Measurements from ENCODE around the gene SEBOX.

The SEBOX gene

DNA sequence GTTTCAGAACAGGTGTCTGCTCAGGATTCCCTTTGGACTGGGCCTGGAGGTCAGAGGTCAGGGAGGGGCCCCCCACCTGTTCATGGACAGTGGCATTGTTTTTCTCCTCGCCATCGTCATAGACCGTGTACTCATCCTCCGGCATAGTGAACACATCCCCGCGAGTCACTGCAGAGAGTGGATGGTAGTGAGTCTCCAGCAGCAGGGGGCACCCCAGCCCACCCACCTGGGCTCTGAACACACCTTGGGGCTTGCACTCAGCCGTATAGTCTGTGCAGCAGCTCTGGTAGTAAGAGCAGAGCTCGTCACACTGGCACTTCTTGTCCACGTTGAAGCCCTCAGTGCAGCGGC is 4.7 kb upstream of the SEBOX start:
- DNase-seq (ENCODE audit: extremely low read depth in 1 of 2, low read depth in 1 of 2): no peak

DNA sequence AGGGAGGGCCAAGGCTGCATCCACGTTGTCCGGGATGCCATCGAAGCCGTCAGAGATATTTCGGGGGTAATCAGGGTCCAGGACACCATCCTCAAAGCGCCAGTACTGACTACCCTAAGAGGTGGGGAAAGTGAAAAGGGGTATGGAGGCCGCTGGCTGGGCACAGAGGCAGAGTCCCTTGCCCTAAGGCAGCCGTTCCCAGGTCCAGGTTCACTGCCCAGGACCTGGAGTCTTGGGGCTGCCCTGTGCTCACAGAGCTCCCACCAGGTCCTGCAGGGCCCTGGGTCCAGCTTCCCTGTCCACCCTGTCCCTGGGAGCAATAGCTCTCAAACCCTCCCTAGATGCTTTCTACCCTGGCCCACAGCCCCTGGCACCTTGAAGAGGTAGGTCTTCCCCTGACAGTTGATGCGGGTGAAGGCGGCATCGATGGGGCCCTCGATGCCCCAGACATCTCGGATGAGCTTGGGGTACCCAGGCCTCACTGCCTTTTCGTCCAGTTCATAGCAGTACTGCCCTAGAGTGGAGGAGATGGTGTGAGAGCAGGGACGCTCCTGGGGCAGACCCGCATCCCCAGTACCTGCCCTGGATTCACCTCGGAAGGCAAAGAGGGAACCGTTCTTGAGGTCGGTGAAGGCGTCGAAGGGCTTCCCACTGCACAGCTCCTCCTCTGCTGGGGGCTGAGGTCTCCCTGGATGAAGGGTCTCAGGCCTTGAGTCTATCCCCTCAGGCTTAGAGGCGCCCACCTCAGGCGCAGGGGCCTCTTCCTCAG is 4.1 kb upstream of the SEBOX start:
- no peak for DNase-seq (ENCODE audit: extremely low read depth in 1 of 2, low read depth in 1 of 2)

GRCh38 chr17:28368306-28368831 is 3.4 kb upstream of the SEBOX start:
- no peak for DNase-seq (ENCODE audit: extremely low read depth in 1 of 2, low read depth in 1 of 2)

- DNase-seq (ENCODE audit: extremely low read depth in 1 of 2, low read depth in 1 of 2): no peak
Observed at GRCh38 chr17:28367641-28368305, 2.8 kb upstream of the SEBOX start.

- DNase-seq (ENCODE audit: extremely low read depth in 1 of 2, low read depth in 1 of 2): no peak
Observed at GRCh38 chr17:28366605-28367004, 1.6 kb upstream of the SEBOX start.

DNA sequence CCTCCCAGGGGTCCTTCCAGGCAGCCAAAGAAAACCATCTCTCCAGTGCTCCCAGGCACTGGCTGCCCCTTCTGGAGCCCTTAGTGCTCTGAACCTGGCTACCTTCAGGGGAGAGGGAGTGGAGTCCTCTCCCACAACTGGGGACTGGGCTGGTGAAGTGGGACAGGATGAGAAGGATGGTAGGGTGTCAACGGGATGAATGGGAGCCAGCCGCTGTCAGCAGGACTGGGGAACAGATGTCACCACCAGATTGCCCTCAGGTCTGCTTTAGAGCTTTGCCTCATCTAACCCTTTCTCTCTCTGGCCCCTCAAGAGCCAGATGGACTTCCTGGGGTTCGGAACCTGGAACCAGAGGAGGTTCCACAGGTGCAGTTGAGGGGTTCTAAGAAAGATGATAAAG is 488 bp upstream of the SEBOX start:
- no peak for DNase-seq (ENCODE audit: extremely low read depth in 1 of 2, low read depth in 1 of 2)

DNA sequence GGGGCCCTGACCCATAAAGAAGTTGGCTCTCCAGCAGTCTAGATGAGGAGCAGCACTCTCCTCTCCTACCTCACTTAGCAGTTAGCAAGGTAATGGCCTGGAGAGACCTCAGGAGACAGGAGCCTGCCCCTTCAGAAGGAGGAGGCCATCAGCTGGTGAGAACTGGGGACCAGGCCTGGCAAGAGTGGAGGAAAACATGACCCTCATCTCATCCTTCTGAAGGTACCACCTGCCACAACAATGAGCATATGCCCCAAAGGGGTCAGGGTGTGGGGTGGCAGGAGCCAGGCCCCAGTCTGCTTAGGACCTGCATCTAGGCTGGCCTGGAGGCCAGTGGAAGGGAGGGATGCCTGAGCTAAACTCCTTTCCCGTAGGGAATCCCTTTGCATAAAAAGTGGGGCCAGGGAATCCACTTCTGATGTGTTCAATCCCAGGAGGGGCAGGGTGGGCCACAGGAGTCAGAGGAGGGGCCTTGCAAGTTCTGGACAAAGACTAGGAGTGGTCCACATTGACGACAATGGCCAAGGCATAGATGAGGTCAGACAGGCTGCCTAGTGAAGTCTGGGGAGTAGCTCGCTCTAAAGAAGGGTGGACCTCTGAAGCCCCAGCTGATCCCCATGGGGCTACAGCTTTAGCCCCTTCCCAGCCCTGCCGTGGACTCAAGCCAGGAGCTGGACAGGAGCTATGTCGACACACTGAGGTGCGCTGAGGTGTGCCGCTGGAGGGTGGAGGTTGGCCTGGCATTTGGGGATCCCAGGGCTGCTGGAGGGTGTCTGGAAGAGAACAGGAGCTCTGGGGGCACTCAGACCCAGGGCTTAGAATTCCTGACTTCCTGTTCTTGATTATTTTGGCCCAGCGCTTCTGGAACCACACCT is 986 bp downstream of the SEBOX start:
- no peak for DNase-seq (ENCODE audit: extremely low read depth in 1 of 2, low read depth in 1 of 2)

DNA sequence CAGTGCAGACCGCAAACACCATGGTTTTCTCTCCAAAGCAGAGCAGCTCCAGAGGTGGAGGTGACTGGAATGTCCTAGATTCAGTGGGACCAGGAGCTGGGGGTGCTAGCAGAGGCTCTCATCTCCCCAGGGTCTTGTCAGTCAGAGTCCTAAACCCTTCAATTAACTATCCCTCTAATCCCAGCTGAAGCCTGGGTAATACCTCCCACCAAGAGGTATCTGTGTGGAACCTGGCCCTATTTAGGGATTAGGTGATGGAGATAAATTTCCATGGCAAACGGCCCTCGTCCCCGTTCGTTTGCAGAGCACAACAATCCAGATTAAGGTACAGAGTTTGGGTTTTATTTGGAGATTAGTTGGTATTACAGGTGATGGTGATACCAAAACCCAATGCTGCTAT is 1.8 kb downstream of the SEBOX start:
- DNase-seq (ENCODE audit: extremely low read depth in 1 of 2, low read depth in 1 of 2): no peak

- no peak for DNase-seq (ENCODE audit: extremely low read depth in 1 of 2, low read depth in 1 of 2)
Observed at GRCh38 chr17:28357901-28358197, 7.2 kb downstream of the SEBOX start.

DNA sequence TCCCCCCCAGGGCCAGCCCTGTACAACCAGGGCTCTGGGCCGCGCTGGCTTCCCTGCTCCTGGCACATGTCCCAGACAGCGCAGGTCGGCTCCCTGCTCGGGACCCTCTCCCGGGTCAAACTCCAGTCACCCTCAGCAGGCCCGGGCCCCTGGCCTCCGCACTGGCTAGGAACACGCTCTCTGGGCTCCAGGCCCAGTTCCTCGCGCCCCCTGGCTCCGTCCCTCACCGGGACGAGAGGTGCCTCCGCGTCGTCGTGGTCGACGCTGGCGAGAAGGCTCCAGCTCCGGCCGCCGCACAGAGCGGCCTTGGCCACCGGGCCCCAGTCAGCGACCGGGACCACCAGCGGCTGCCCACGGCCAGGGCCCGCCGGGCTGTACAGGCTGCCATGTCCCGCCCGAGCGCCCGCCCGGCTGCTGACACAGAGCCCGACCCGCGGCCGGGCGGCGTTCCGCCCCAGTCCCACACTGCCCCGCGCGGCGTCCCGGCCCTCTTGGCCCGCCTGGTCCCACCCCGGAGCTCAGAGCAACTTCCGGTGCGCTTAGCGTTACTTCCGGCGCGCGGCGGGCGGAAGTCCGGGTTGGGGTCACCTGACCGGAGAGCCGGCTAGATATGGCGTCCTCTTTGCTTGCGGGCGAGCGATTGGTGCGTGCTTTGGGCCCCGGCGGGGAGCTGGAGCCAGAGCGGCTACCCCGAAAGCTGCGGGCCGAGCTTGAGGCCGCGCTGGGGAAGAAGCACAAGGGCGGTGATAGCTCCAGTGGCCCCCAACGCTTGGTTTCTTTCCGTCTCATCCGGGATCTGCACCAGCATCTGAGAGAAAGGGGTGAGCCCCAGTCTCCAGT is 7.7 kb downstream of the SEBOX start, which contains the start of gene POLDIP2:
Gene POLDIP2 (minus strand): TSS at position 467 of the 840 bp plus-strand sequence. CDS start 79 bp downstream, at position 388.
- peak; percentile 89 to 92 for DNase-seq (ENCODE audit: extremely low read depth in 1 of 2, low read depth in 1 of 2)

GRCh38 chr17:28350271-28350670 is 14.7 kb downstream of the SEBOX start:
- DNase-seq (ENCODE audit: extremely low read depth in 1 of 2, low read depth in 1 of 2): no peak

GRCh38 chr17:28348979-28349378 is 16.0 kb downstream of the SEBOX start:
- DNase-seq (ENCODE audit: extremely low read depth in 1 of 2, low read depth in 1 of 2): no peak

- DNase-seq (ENCODE audit: extremely low read depth in 1 of 2, low read depth in 1 of 2): no peak
Observed at GRCh38 chr17:28347261-28347891, 17.6 kb downstream of the SEBOX start.

- DNase-seq (ENCODE audit: extremely low read depth in 1 of 2, low read depth in 1 of 2): no peak
Observed at GRCh38 chr17:28346746-28347246, 18.2 kb downstream of the SEBOX start.

- DNase-seq (ENCODE audit: extremely low read depth in 1 of 2, low read depth in 1 of 2): no peak
Observed at GRCh38 chr17:28346199-28346580, 18.8 kb downstream of the SEBOX start.

DNA sequence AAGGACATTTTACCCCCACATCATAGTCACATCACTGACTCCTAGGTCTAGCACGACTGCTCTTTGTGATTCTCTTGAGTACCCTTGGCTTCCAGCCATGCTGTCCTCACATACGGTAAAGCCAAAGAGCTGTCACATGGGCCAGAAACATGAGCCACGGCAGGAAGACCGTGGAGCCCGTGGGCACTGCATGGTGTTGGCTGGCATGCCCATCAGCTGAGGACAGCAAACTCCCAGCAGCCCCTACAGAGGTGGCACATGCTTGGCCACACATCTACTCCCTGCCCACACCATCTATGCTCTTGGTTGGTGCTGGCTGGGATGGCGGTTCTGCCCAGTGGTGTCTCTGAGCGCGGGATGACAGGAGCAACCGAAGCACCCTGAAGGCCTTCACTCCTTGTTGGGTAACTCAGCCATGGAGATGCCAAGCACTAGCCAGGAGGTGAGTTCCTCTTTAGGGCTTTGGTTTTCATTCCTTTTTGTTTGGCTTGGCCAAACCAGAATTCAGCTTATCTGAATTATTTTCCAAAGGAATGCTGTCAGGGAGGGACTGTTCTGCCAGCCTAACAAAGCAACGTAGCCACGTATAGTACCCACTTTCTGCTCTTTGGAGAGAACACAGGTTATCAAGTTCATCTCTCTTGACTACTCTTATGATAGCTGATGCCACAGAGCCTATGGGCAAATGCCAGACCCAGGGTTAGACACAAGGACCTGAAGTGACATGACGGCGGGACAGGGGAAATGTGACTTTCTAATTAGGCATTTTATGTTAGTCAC is 19.4 kb downstream of the SEBOX start:
- no peak for DNase-seq (ENCODE audit: extremely low read depth in 1 of 2, low read depth in 1 of 2)

- DNase-seq (ENCODE audit: extremely low read depth in 1 of 2, low read depth in 1 of 2): no peak
Observed at GRCh38 chr17:28344435-28344901, 20.5 kb downstream of the SEBOX start.

DNA sequence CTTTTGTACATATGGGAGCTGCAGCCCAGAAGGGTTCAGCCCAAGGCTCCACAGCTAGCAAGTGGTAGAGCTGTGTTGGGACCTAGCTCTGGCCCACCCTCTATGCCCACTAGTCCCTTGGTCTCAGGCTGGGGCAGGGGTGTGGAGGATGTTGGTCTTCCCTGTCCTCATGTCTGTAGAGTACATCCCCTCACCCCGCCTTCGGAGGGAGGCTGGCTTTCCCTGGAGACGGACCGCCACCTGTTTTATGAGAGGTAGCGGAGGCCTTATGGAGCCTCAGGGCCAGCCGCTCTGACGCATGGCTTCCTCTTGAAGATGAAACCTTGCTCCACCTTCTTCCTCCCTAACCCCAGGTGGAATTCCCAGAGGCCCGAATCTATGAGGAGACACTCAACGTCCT is 21.0 kb downstream of the SEBOX start:
- no peak for DNase-seq (ENCODE audit: extremely low read depth in 1 of 2, low read depth in 1 of 2)

DNA sequence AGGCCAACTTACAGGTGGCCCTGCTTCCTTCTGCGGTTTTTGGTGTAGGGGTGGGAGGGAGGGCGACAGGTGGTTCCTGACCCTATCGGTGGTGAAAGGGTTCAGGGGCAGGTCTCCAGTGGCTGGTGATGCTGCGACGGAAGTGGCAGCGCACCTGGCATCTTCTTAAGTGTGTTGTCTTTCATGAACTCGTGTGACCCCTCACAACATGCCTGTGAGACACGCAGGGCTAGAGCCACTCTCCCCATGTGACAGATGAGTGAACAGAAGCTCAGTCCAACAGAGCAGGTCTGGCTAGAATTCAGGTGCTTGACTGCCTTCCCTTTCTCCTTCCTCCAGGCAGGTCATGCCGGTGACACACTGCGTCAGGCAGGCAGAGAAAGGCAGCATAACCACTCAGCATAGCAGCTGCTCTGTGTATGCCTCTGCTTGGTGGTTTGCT is 21.5 kb downstream of the SEBOX start:
- no peak for DNase-seq (ENCODE audit: extremely low read depth in 1 of 2, low read depth in 1 of 2)

Data from stimulated activated CD8-positive, alpha-beta memory T cell treated with anti-CD3 and anti-CD28 coated beads, Interleukin-7, amount 100 ng/mL, for 48 hours (primary cell).